ENCODE measurements around the gene GIMAP8.

The GIMAP8 gene

DNA sequence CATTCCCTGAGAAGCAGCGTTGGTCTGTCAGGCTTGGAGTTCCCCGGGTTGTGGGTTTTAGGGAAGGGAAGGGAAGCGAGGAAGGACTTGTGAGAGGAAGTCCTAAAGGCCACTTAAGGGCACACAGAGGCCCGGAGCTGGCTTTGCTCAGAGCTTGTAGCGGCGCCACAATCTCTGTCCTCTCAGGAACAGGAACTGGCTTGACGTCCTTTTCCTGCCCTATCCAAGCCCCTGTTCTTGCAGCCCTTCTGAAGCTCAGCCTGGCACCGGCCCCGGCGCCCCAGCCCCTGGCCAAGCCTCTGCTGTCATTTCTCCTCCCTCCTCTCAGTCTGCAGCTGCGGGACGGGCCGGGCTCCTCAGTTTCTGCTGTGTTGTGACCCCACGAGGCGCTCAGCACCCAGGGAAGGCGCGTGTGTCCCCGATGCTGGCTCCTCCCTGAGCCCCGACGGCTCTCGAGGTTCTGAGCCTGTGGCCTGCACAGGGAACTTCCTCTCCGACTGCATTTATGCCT is at the start of gene GIMAP8:
GIMAP8 (plus strand) TSS at position 140 of the 511 bp plus-strand sequence. CDS start 16,069 bp downstream, outside the sequence.
- peak; percentile 93 for DNase-seq

DNA sequence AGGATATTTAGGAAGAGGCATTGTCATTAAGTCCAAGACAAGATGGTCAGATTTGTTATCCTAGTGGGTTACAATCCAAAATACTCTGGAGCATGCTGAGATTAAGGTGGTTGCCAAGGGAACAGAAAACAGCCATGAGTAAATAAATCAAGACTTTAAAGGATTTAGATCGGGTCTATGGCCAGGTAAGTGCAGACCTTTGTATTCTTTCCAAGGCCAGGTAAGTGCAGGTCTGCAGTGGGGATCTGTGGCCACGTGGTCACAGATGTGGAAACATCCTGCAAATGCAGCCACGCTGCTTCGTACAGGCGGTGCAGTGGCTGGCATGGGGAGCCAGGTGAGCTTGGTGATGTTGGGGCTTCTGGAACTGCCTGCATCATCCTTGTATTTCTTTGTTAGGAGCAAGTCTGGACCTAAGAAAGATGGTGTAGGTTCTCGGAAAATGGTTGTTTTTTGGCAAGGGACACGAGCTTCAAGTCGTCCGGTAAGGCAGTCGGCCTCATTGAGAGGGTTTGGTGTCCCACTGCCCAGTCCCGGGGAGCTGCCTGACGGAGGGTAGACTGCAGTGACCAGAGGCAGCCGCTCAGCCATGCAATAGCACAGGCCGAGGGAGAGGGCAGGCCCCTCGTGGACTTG is 49.5 kb upstream of the GIMAP8 start:
- DNase-seq: no peak

DNA sequence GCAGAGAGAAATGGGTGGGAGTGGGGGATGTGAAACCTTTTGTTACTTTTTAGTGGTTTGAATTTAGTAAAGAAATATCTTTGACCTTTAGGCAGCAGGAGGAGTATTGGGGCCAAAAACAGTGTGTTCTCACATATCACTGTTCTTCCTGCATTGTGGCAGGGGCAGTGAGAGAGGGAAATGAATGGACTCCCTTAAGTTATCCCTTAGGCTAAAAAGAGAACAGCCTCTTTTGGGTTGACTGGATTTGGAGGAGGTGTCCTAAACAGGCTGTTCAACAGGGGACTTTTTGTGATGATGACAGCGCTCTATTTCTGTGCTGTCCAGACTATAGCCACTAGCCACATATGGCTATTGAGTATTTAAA is 49.0 kb upstream of the GIMAP8 start:
- no peak for DNase-seq

DNA sequence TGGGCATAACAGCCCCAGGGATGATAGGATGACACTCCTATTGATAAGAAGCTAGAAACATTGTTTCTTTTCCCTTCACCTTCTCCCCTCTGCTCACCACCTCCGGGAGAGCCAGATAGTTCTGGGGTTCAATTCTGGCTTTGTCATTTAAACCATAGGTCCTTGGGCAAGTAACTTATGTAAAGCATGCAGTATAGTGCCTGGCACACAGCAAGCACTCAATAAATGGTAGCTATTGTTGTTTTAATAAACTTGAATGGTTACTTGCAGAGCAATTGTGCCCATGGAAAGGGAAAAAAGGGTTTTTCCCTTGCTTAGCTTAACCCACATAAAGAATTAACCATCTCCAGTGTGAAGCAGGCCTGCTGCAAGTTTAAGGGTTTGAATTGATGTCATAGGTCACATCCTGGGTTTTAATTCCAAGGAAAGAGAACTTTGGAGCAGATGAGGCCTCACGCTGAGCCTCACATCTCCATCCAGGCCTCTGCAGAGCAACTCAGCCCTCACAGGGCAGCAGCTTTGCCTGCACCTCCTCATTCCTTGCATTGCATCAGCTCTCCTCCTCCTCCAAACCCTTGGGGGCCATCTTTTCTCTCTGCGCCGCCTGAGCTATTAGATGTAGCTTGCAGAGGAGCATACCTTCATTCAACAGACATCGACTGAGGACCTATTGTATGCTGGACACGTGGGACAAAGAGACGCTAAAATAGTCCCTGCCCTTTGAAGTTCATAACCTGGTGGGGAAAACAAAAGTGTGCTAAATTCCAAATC is 48.4 kb upstream of the GIMAP8 start:
- DNase-seq: no peak

DNA sequence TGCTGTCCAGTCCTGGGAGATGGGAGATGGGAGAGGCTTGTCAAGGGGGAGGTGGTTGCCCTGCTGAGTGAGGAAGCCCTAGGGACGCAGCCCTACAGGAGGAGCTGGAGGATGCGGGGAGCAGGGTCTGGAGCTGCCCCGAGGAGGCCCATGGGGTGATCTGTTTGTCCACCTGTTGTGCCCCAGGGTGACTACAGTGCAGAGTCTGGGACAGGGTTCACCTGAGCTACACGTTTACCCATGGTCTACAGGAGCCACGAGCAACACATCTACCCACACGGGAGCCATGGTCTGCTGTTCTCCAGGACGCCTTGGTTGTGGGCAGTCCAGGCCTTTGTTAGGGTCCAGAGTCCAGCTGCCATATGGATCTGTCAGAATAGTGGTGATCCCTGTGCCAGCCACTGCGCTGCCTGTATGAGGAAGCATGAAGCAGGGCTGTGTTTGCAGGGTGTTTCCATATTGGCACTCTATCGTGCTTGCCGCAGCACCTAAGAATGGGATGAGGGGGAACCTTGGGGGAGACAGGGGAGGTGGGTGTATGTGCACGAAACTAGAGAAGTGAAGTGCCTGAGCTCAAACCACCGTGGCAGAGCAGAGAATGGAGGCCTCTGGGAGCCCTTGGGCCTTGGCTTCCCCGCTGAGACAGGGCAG is 47.6 kb upstream of the GIMAP8 start:
- DNase-seq: no peak

DNA sequence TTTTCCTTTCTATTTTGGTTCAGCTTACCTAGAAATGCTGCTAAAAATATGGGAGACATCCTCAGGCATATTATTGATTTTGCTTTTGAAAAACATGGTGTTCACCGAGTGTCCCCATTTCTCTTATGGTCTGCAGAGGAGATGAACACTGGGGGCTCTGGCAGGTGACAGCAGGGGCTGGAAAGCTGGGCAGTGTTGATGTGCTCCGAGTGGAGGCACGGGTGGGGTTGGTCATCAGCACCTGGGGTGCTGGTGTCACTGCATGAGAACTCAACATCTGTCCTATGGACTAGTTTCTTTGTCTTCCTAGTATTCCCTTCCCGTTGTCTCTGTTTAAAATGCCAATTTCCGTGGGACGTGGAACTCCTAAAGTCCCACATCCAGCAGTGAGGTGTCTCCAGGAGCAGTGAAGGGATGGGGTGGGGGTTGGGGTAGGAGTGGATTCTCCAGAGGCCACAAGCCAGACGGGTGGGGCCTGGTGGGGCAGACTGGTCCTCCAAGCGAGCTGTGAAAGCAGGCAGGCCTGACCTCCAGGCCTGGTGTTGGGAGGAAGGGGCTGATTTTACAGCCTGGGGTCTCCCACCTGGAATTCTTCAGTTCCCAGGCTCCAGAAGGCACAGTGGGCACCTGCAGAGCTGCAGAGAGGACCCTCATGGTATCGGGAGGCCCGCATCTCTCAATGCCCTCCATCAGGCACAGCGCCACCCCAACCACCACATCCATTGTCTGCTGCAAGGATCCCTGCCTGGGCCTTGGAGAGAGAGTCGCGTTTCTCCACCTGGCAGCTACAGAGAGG is 46.9 kb upstream of the GIMAP8 start:
- DNase-seq: no peak

DNA sequence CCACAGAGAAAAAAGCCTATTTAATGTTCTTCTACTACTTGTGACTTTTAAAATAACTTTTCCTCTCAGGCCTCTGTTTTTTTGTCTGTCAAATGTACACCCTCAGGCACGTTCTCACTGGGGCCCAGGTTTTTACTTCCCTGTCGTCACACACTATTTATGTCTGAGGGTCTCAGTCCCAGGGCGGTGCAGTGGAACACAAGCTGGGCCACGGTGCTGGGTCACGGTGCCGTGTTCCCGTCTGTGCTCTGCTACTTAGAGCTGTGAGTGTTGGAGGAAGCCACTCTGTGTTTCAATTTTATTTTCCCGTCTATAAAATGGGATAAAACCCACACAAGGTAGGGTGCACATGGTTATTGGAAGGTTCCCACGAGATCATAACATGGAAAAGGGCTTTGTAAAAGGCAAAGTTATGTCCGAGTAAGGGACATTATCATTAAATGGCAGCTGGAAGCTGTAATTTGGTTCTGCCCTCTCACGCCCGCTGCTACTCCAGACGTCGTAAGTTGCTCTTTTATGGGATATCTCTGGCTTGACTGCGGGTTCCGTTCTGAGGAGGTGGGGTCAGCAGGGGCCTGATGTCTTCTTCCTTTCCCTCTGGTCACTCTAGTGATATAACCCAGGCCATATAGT is 46.1 kb upstream of the GIMAP8 start:
- DNase-seq: no peak

DNA sequence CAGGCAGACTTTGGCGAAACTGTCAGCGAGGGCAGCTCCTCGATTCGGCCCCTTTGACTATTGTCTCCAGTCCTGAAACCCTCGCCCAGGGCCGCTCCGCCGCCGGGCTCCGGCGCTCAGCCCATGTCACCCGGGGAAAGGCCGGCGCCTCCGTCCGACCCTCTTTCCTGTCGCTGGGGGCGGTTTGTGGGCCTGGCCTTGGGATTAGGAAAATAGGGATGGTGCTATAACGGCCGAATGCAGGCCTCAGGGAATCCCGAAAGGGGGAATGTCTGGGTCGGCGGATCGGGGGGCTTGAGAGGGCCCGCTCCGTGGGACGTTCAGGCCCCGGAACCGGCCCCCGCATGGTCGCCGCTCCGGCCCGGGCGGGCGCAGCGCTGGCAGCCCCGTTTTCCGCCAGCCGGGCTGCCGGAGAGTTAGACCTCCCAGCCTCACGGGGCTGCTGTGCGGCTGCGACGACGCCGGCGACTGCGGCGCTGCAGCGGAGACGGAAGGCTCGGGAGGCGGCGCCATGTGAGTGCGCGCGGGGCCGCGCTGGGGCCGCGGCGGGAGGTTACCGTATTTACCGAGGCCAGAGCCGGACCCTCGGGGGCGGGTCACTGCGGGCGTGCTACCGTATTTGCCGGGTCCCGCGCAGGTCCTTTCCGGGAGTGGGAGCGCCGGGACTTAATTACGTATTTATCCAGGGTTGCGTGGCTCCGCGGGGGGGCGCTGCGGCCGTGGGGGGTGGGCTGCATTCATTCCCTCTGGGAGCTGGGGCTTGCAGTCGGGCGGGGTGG is 45.4 kb upstream of the GIMAP8 start:
- DNase-seq: peak; percentile 82

DNA sequence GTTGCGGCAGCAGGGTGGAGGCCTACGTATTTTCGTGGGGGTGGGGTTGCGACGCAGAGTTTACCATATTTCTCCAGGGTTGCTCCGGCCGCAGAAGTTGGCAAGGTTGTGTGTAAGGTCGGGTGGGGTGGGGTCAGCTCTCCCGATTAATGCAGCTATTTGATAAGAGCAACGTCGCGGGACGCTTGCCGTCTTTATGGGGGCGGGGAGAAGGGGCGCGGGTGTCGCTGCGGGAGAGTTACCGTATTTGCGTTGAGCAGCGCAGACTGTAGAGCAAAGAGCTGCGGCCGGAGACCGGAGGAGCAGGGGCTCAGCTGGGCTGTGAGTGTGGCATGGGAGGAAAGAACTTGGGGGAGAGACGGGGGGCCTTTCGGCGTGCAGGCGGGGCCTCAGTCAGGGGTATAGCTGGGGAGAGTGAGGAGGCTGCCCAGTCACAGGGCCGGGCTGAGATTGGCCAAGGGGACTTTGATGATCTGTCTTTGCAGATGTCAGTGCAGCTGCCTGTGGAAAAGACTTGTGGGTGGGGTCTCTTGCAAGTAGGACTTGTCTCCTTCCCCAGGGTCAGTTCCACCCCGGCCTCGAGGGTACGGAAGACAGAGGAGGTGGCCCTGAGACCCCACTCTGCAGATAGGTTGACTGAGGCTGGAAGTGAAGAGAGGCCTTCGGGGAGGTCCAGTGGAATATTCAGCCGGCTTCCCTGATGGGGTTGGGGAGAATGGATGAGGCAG is 44.7 kb upstream of the GIMAP8 start:
- DNase-seq: peak; percentile 27

DNA sequence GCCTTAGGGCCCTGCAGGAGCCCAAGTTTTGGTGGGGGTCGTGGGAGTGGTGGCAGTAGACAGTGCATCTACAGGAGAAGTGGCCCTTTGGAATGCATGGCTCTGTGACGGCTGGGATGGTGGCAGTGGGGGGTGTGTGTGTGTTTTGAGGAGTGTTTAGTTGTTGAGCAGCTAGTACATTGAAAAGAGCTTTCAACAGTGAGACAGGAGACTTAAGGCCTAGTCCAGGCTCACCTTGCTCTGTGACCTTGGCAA is 44.2 kb upstream of the GIMAP8 start:
- no peak for DNase-seq

DNA sequence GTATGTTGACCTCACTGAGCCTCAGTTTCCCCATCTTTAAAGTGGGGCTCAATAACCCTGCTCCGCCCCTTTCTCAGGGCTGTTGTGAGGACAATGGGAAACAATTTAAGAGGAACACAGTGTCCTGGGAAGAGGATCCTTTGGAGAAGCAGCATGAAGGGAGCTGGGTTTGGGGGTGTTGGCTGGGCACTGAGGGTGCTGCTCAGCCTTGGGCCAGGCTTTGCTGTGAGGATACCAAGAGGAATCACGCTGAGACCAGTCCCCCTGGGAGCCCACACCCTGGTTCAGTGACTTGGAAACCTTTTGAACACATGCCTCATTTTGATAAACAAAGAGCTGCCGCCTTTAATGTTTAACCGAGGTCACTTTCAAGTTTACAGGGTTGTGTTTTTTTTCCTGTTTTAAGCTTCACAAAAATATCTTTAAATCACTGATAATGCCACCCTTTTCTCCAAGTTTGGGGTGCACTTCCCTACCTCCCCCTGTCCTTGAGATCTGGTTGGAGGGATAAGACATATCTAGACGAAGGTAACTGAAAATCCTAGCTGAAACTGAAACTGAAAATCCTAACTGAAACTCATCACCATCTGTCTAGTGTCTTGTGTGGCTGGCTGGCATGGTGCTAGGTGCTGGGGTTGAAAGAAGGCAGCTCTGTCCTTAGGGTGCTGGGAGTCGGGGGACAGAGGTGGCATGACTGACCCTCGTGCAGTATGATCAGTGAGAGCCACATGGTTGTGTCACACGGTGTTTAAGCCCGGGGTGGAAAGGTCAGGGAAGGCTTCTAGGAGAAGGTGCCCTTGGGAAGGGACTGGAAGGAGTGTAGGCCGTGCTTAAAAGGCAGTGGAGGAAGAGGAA is 43.6 kb upstream of the GIMAP8 start:
- peak; percentile 54 for DNase-seq

DNA sequence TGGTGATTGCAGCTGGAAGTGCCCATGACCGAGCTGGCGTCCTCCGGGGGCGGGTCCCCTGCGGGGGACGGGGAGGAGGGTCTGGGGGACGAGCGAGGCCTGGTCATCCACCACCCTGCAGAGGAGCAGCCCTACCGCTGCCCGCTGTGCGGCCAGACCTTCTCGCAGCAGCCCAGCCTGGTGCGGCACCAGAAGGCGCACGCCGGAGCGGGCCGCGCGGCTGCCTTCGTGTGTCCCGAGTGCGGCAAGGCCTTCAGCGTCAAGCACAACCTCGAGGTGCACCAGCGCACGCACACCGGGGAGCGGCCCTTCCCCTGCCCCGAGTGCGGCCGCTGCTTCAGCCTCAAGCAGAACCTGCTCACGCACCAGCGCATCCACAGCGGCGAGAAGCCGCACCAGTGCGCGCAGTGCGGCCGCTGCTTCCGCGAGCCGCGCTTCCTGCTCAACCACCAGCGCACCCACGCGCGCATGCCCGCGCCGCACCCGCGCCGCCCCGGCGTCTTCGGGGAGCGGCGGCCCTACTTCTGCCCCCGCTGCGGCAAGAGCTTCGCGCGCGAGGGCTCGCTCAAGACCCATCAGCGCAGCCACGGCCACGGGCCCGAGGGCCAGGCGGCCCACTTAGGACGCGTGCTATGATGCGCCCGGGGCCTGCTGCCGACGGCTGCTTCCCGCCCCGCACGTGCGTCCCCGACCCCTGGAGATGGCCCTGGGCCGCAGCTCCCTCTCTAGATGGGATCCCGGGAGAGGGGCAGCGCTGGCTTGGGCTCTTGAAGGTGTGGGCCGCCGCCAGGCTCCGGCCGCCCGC is 42.6 kb upstream of the GIMAP8 start:
- DNase-seq: no peak

DNA sequence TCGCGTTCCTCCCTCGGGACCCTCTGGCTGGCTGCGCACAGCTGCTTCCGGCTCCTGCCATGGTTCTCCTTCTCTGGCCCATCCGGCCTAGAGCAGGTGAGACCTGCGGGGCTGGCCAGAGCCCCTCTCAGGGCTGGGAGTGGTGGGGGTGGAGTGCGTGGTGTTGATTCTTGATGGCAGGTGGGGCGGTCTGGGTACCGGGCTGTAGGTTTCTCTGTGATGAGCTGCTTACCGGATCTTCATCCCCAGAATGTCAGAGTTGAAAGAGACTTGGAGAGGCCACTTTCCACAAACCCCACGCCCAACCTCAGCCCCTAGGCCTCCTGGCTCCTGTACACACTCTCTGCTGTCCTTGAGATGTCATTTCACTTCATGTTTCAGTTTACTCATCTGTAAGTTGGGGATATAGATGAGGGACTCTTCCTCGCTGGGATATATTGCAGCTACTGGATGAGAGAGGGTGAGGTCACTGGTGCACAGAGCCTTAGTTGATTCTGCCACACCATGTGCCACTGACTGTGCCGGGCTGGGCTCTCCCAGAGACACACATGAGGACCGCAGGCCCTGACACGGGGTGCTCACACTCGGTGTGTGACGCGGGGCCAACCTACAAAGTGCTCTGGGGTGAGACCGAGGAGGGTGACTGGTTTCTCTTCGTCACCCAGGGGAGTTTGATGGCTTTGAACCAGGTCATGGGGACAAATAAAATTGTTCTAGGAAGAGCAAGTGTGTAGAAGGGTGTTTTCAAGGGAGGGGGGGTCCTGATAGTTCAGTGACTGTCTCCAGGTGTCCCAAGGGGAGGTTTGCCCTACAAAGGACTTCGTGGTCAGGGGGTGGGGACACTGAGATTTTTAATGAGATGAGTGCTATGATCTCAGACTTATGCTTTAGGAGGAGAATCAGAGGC is 41.8 kb upstream of the GIMAP8 start:
- DNase-seq: no peak

DNA sequence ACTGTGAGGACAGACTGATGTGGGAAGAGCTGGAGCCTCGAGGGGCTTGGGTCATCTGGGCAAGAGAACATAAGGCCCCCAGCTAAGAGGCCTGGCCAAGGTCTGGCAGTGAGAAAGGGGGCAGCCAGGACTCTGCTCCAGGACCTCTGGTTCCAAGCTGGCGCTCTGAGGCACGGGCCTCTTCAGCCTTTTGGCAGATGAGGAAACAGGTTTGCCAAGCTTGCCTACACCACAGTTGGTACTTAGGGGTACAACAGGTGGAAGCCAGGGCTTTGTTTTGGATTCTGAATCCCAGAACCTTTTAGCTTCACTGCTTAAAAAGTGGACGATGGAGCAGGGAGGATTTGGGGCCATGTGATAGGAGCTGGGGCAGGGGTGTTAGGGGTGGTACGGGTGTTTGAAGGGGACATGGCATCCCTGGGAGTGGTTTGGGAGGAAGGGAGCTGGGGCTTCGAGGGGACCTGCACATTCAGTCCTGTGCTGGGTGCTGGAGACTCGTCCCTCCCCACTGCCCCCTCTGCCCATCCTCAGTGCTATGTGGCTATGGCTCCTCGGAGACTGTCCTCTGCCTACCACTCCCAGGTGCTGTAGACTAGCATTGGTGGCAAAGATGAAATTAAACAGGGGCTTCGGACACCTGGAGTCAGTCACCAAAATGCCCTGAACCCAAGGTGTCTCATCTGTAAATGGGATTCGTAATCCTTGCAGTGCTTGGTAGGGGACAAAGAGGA is 41.0 kb upstream of the GIMAP8 start:
- no peak for DNase-seq

DNA sequence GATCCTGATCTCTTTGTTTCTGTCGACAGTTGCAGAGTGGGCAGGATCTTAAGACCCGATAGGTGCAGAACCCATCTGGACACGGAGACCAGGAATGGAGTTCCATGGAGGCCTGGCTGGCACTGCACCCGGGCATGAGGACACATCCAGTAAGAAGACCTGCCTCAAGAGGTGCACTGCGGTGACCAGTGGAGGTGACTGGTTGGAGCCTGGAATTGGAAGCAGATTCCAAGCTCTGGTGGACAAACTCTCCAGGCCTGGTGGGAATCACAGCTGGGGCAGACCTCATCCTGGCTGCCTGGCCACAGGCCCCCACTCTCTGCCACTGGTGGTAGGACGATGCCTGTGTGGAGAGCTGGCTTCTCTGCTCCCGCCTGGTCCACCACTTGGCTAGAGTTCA is 40.3 kb upstream of the GIMAP8 start:
- DNase-seq: no peak

DNA sequence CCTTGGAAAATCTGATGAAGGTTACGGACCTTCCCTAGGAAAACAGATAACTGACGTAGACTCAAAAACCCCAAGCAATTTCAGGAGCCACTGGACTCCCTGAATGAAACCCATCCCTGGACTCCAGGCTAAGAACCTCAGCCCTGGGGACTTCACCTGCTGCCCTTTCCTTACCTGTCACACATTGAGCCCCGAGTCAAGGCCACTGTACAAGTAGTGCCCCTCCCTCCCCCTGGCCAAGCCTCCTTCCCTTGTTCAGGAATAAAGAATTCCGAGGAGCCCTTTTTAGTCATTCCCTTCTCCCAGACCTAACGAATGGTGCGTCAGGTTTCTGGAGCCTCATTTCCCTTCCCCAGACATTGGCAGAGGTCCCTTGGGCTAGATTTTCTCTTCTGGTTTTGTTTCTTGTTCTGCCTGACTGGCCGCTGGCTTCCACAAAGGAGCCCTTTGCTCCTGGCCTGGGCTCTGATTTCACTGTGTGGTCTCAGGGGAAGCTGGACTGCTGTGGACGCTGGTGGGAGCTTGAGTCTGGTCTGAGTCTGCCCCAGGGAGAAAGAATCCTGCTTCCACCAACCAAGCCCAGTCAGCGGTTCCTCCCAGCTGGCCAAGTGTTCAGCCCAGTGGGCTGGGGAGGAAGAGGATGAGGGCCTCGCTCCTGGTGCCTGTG is 39.6 kb upstream of the GIMAP8 start:
- no peak for DNase-seq

DNA sequence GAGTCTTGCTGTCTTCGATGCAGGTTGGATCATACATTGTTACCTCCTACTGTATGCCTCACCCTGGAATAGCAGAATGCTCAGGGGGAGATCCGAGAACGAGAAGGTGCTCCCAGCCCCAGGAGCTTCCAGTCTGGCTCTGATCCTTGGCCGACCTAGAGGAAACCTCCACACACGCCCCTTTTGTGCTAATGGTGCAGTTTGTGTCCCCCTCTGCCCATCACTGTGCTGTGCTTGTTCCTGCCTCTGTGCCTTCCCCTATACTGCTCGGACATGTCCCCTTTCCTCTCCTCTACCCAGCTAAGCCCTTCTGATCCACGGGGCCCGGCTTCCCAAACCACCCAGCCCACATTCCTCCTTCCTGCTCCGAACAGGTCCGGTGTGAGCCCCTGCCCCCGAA is 38.8 kb upstream of the GIMAP8 start:
- no peak for DNase-seq

Data from inflammatory macrophage treated with lipopolysaccharide for 4 hours (primary cell).